Pancreas (tissue), 10 donors: ENCODE measurements around the gene PRTG. TPM values are rescaled to one million over a fixed set of nuclear protein-coding genes. Genes with fewer than 3 reads are reported as not detected.

ENCODE experiments used
- ATAC-seq, 4 donors: fragments of 200-7000 bp; cut with Tn5 transposase; one replicate each; pipeline versions ENCODE4 v1.8.0 to v1.9.1; 2020; ENCODE audit warnings: mild to moderate bottlenecking in 4 of 4, moderate library complexity in 4 of 4
- DNase-seq, 6 donors: peaks; one replicate each; pipeline ENCODE4 v3.0.0-alpha.2; 2020
- FAIRE-seq: peaks from 2 replicates; lab custom pipeline; 2012; peaks lifted over from hg19 to GRCh38; lab: Jason Lieb, UNC
- H3K27ac ChIP-seq, 4 donors: fragments of 200-600 bp; sonication (generic); 1 replicate in 3 of 4; 2 replicates in 1 of 4; pipeline versions ENCODE4 v1.5.0 to v1.8.0; 2020
- H3K27me3 ChIP-seq, 4 donors: fragments of 200-600 bp; one replicate each; pipeline ENCODE4 v1.8.0; 2021
- H3K36me3 ChIP-seq, 3 donors: fragments of 200-600 bp; sonication (generic) in 1 of 3; one replicate each; pipeline versions ENCODE4 v1.5.0 to v1.8.0; 2020 to 2021
- H3K4me1 ChIP-seq, 3 donors: fragments of 200-600 bp; one replicate each; pipeline ENCODE4 v1.8.0; 2021
- H3K4me3 ChIP-seq, 4 donors: fragments of 200-600 bp; sonication (generic) in 2 of 4; one replicate each; pipeline versions ENCODE4 v1.5.0 to v1.8.0; 2020 to 2021
- H3K9me3 ChIP-seq, 4 donors: fragments of 200-600 bp; one replicate each; pipeline ENCODE4 v1.8.0; 2021
- CTCF ChIP-seq, 4 donors: fragments of 200-600 bp; sonication (generic) in 3 of 4; IDR thresholded peaks; one replicate each; pipeline versions ENCODE4 v1.5.0 to v1.8.0; 2021; ENCODE audit warnings: antibody characterized with exemption in 4 of 4
- WGBS, 2 donors: extraction: QIAGEN DNeasy Blood & Tissue Kit; methylation state at CpG; one replicate each; pipeline ENCODE4 v1.1.7; 2013; 5-methylcytosine and 5-hydroxymethylcytosine counted together
- intact Hi-C, 3 donors: fragments of 100-400 bp; cut with DNase I; formaldehyde crosslinking; loops; one replicate each; pipeline versions ENCODE4 v1.11.1 to v1.14.2; 2022
- polyA plus RNA-seq, 2 donors: library from polyadenylated mRNA; stranded (reverse); fragments of 200-250 nt; gene quantifications; one replicate each; pipeline ENCODE4 v1.2.3, GENCODE V29; 2013
- total RNA-seq, 6 donors: library from RNA; stranded (reverse); fragmentation: NEBNext Ultra II Directional in 4 of 6; extraction: Animal tissue kit (Norgen Biotek cat#: 25700) in 4 of 6; gene quantifications; one replicate each; pipeline versions ENCODE4 v1.2.1 to v1.2.4, GENCODE V29; 2021 to 2023
- donor health status: healthy with polysubstance abuse.
- donor health status: DM: no; HTN: no; CAD: no; lungs with moderate emphysema.
- donor health status: DM: no; HTN: no; CAD: no.
- donor health status: control.
- donor health status: control.
- donor health status: Bipolar disorder and iron deficiency.
- donor health status: DM: yes; HTN: yes; CAD: no.
- donor health status: DM: no; HTN: no; CAD: no.
- donor health status: DM: no; HTN: no; CAD: no.
- donor health status: DM: yes; HTN: yes; CAD: no.

The PRTG gene
- total and polyA plus RNA-seq, 8 donors, result 0.05 to 0.35 (median 0.22) TPM

- Histone ChIP-seq H3K36me3 (no peaks in the 10 kb centered on the region), H3K27me3 (no peaks in the 10 kb centered on the region), H3K27ac (no peak overlapping the region), H3K4me3 (no peak overlapping the region), H3K9me3 (no peaks in the 10 kb centered on the region), H3K4me1 (no peaks in the 10 kb centered on the region)
- intact Hi-C loops, result no loop called here
- ATAC-seq (no peak), FAIRE-seq (no peak), DNase-seq (no peak)
- no peak for TF ChIP-seq CTCF (IDR thresholded peaks at IDR 0.05)
- 30 to 41% methylated on average over 4 of the region's 4 CpGs for WGBS, 2 donors
These were observed 88.4 kb downstream of the PRTG start for GRCh38 chr15:55654561-55655031.

DNA sequence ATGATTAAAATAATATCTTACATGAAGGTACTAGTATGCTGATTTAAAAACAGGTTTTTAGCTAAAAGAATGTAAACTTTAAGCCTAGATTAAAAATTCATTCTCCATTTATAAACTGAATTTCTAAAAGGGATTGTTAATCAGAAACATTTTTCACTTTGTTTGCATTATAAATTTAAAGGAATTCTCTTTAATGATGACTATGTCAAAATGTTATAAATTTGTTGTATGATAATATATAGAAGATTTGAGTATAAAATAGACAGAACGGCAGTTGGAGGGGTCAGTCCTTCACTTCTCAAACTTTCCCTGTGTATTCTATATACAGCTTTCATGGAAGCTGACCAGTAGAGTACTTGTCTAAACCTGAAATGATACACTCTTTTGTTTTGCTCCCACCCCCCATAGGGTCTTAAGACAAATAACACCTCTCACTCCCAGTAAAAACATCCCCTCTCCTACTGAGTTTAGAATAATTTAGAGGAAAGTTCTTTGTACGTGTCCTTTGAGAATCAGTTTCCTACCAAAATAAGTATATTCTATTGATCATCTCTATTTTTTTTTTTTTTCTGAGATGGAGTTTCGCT lies 90.0 kb downstream of the PRTG start:
- intact Hi-C loops, result no loop called here
- Histone ChIP-seq H3K36me3 (no peaks in the 10 kb centered on the region), H3K4me3 (no peak overlapping the region), H3K9me3 (no peaks in the 10 kb centered on the region), H3K27ac (no peak overlapping the region), H3K27me3 (no peaks in the 10 kb centered on the region), H3K4me1 (no peaks in the 10 kb centered on the region)
- 92% methylated on average over 3 of the region's 3 CpGs for WGBS, 2 donors
- DNase-seq, result no peak
- TF ChIP-seq CTCF (IDR thresholded peaks at IDR 0.05), result no peak
- no peak for FAIRE-seq
- no peak for ATAC-seq

DNA sequence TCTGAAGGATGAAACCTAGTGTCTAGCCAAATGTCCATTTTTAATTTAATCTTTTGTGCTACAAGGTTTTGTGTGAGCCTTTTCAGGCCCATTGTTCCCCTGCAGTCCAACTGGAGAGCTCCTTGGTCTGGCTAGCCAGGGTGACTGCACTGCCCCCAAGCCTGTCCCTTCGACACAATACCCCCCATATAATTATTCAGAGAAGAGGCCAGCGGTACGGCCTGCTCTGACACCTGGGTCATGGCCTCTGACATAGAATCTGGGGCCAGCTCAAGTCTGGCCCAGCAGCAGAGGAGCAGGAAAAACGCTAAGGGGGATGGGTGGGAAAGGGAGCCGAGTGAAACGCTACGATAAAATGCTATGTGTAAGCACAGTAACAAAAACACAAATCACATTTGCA lies 90.6 kb downstream of the PRTG start:
- Histone ChIP-seq H3K4me1 (no peaks in the 10 kb centered on the region), H3K4me3 (no peak overlapping the region), H3K9me3 (no peaks in the 10 kb centered on the region), H3K27me3 (no peaks in the 10 kb centered on the region), H3K27ac (no peak overlapping the region), H3K36me3 (no peaks in the 10 kb centered on the region)
- intact Hi-C loops, result no loop called here
- no peak for TF ChIP-seq CTCF (IDR thresholded peaks at IDR 0.05)
- DNase-seq (no peak), FAIRE-seq (no peak), ATAC-seq (no peak)
- 55 to 56% methylated on average over 7 of the region's 7 CpGs for WGBS, 2 donors

DNA sequence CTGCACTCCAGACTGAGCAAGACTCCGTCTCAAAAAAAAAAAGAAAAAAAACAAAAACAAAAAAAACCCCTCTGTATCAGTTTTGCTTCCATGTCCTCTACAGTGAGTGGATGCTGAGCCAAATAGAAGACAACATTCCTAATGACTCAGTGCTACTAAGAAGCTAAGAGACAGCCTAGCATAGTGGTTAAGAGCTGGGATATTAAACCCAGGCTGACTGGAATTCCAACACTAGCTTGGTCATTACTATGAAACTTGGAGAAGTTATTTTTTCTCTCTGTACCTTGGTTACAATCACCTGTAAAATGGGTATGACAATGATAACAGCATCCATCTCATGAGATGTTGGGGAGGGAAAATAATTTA lies 93.9 kb downstream of the PRTG start:
- H3K9me3 ChIP-seq, result no peaks in the 10 kb centered on the region
- DNase-seq, result no peak
- no peaks in the 10 kb centered on the region for H3K27me3 ChIP-seq
- 59 to 73% methylated on average over 1 of the region's 1 CpG for WGBS, 2 donors
- TF ChIP-seq CTCF (IDR thresholded peaks at IDR 0.05), result no peak
- no peak for FAIRE-seq
- H3K4me1 ChIP-seq, result no peaks in the 10 kb centered on the region
- no peak overlapping the region for H3K4me3 ChIP-seq
- no peak for ATAC-seq
- intact Hi-C loops, result no loop called here
- no peak overlapping the region for H3K27ac ChIP-seq
- no peaks in the 10 kb centered on the region for H3K36me3 ChIP-seq

GRCh38 chr15:55638764-55639163 lies 104.2 kb downstream of the PRTG start:
- no peaks in the 10 kb centered on the region for H3K36me3 ChIP-seq
- DNase-seq, result no peak
- 76 to 80% methylated on average over 1 of the region's 1 CpG for WGBS, 2 donors
- no peaks in the 10 kb centered on the region for H3K4me1 ChIP-seq
- intact Hi-C loops, result no loop called here
- H3K27ac ChIP-seq, result no peak overlapping the region
- H3K27me3 ChIP-seq, result no peaks in the 10 kb centered on the region
- H3K4me3 ChIP-seq, result no peak overlapping the region
- no peak for ATAC-seq
- TF ChIP-seq CTCF (IDR thresholded peaks at IDR 0.05), result no peak
- no peaks in the 10 kb centered on the region for H3K9me3 ChIP-seq
- FAIRE-seq, result no peak
